Esophagus muscularis mucosa (tissue), 4 donors: ENCODE data around the gene PCDHA9. TPM values are rescaled to one million over a fixed set of nuclear protein-coding genes. Genes with fewer than 3 reads are reported as not detected.
"Not testable (repeated sequence)": the region's sequence is repeated elsewhere in the genome, so short reads cannot be mapped to it uniquely, and the experiment has no call there.

Experiments
- DNase-seq: peaks from one replicate; pipeline ENCODE4 v3.0.0-alpha.2; 2017; ENCODE audit errors: extremely low spot score
- H3K27ac ChIP-seq, 4 donors: fragments of 200-600 bp; sonication (generic); replicated peaks in 1 of 4; 1 replicate in 3 of 4; 2 replicates in 1 of 4; pipeline ENCODE4 v1.5.1; 2016 to 2019; ENCODE audit warnings: mild to moderate bottlenecking in 1 of 4
- H3K27me3 ChIP-seq, 4 donors: fragments of 200-600 bp; sonication (generic); one replicate each; pipeline versions ENCODE4 v1.5.1 to v1.6.0; 2016 to 2019
- H3K36me3 ChIP-seq, 4 donors: fragments of 200-600 bp; sonication (generic); one replicate each; pipeline ENCODE4 v1.5.1; 2016 to 2019
- H3K4me1 ChIP-seq, 4 donors: fragments of 200-600 bp; sonication (generic); one replicate each; pipeline ENCODE4 v1.5.1; 2016 to 2019
- H3K4me3 ChIP-seq, 4 donors: fragments of 200-600 bp; sonication (generic); 1 replicate in 2 of 4; 2 replicates in 2 of 4; pipeline ENCODE4 v1.5.1; 2016 to 2019; ENCODE audit warnings: mild to moderate bottlenecking in 4 of 4, moderate library complexity in 1 of 4
- H3K9me3 ChIP-seq, 4 donors: fragments of 200-600 bp; sonication (generic); 1 replicate in 3 of 4; 2 replicates in 1 of 4; pipeline ENCODE4 v1.5.1; 2016 to 2019
- CTCF ChIP-seq, 3 experiments: fragments of 200-600 bp in 2 of 3; fragments of 450-650 bp in 1 of 3; sonication (generic) in 2 of 3; IDR thresholded peaks; one replicate each; pipeline ENCODE4 v1.5.1; 2017 to 2019; ENCODE audit warnings: antibody characterized with exemption in 3 of 3, mild to moderate bottlenecking in 2 of 3, moderate library complexity in 1 of 3
- EP300 ChIP-seq: sonication (generic); formaldehyde crosslinking; IDR thresholded peaks from one replicate; pipeline ENCODE4 v1.6.1; 2017; ENCODE audit warnings: antibody characterized with exemption
- POLR2A ChIP-seq: fragments of 450-650 bp; IDR thresholded peaks from one replicate; pipeline ENCODE4 v1.6.1; 2017; ENCODE audit warnings: antibody characterized with exemption, moderate library complexity, mild to moderate bottlenecking, low read depth
- POLR2AphosphoS5 ChIP-seq, 2 donors: sonication (generic); formaldehyde crosslinking; IDR thresholded peaks; one replicate each; pipeline ENCODE4 v1.6.1; 2017; ENCODE audit warnings: antibody characterized with exemption in 2 of 2
- whole genome bisulfite sequencing: methylation state at CpG from one replicate; pipeline ENCODE4 v1.1.5; 2018; 5-methylcytosine and 5-hydroxymethylcytosine counted together
- intact Hi-C: fragments of 100-400 bp; cut with DNase I; formaldehyde crosslinking; loops from one replicate; pipeline ENCODE4 v1.15.1; 2023
- total RNA-seq, 4 donors: library from RNA; depleted of rRNA; stranded (reverse); fragments of >200 nt; gene quantifications; one replicate each; pipeline versions ENCODE4 v1.1.0 to v1.2.1, GENCODE V29; 2016

PCDHA9 gene
- total RNA-seq, result under 1 TPM; under 0.01 to 0.42 (median 0.15) TPM

- DNase-seq, H3K36me3 ChIP-seq, H3K4me1 ChIP-seq, H3K27ac ChIP-seq, H3K4me3 ChIP-seq, intact Hi-C loops: not testable (repeated sequence)
- H3K9me3 ChIP-seq, result peaks cover 0 to 29% (median 20%) of the 10 kb centered on the region in 4 donors
- WGBS, result 24% methylated on average over 24 of the region's 48 CpGs
- H3K27me3 ChIP-seq, result peaks cover 0 to 64% (median 8%) of the 10 kb centered on the region in 4 donors
Observed at GRCh38 chr5:140848139-140849102, at the start of gene PCDHA9. Gene PCDHA9 (plus strand): TSS chr5:140848382. CDS start chr5:140848496, 114 bp downstream.

GRCh38 chr5:140800816-140801493 is 47.2 kb upstream of the PCDHA9 start, which contains the start of gene PCDHA3:
Gene PCDHA3 (plus strand): TSS chr5:140801057.
- H3K4me1 ChIP-seq, result no peaks in the 10 kb centered on the region
- peaks cover 0 to 48% (median 0%) of the 10 kb centered on the region in 4 donors for H3K27me3 ChIP-seq
- intact Hi-C loops, result no loop called here
- no peak for TF ChIP-seq EP300
- TF ChIP-seq CTCF (IDR thresholded peaks at IDR 0.05), result peak; percentile 20 to 30 (median 27)
- 22% methylated on average over 29 of the region's 29 CpGs for WGBS
- H3K4me3 ChIP-seq, result peak within 1 kb of the TSS; percentile 33 to 52 (median 45)
- H3K9me3 ChIP-seq, result peaks cover 0 to 46% (median 42%) of the 10 kb centered on the region in 4 donors
- peak within 1 kb of the TSS in 1 of 4 donors; percentile 22 for H3K27ac ChIP-seq
- H3K36me3 ChIP-seq, result no peaks in the 10 kb centered on the region
- no peak for DNase-seq

GRCh38 chr5:140801494-140801841 is 46.7 kb upstream of the PCDHA9 start:
- WGBS, result 14% methylated on average over 16 of the region's 16 CpGs
- H3K4me3 ChIP-seq, result peak overlapping the region; percentile 33 to 52 (median 45)

GRCh38 chr5:140802381-140802780 is 45.8 kb upstream of the PCDHA9 start:
- H3K4me3 ChIP-seq, H3K27ac ChIP-seq, H3K4me1 ChIP-seq, intact Hi-C loops, H3K36me3 ChIP-seq, DNase-seq: not testable (repeated sequence)
- Histone ChIP-seq H3K9me3 (peaks cover 0 to 43% (median 35%) of the 10 kb centered on the region in 4 donors), H3K27me3 (peaks cover 0 to 50% (median 0%) of the 10 kb centered on the region in 4 donors)
- 32% methylated on average over 5 of the region's 45 CpGs for WGBS

More at GRCh38 chr5:140801494-140801841, 46.7 kb upstream of the PCDHA9 start:
- no peaks in the 10 kb centered on the region for H3K36me3 ChIP-seq
- DNase-seq, result no peak
- H3K9me3 ChIP-seq, result peaks cover 0 to 44% (median 38%) of the 10 kb centered on the region in 4 donors
- intact Hi-C loops, result no loop called here
- TF ChIP-seq EP300 (no peak), CTCF (IDR thresholded peaks at IDR 0.05) (peak in 1 of 3 experiments; percentile 26)
- H3K4me1 ChIP-seq, result no peaks in the 10 kb centered on the region
- peak overlapping the region in 1 of 4 donors; percentile 22 for H3K27ac ChIP-seq
- peaks cover 0 to 48% (median 0%) of the 10 kb centered on the region in 4 donors for H3K27me3 ChIP-seq

GRCh38 chr5:140802781-140803271 is 45.4 kb upstream of the PCDHA9 start:
- Histone ChIP-seq H3K9me3 (peaks cover 0 to 47% (median 39%) of the 10 kb centered on the region in 4 donors), H3K27ac (no peak overlapping the region), H3K36me3 (no peaks in the 10 kb centered on the region), H3K27me3 (peaks cover 0 to 52% (median 0%) of the 10 kb centered on the region in 4 donors), H3K4me1 (no peaks in the 10 kb centered on the region), H3K4me3 (no peak overlapping the region)
- intact Hi-C loops, result no loop called here
- no peak for DNase-seq
- 46% methylated on average over 31 of the region's 53 CpGs for WGBS
- TF ChIP-seq CTCF (IDR thresholded peaks at IDR 0.05), result no peak
- TF ChIP-seq POLR2A, result no peak
- TF ChIP-seq POLR2AphosphoS5 (IDR thresholded peaks at IDR 0.05), result no peak
- no peak for TF ChIP-seq EP300
